Activated naive CD4-positive, alpha-beta T cell treated with anti-CD3 and anti-CD28 coated beads, Interleukin-2, amount 50 U/mL, for 72 hours (primary cell): ENCODE data around the gene MIER1. TPM values are rescaled to one million over a fixed set of nuclear protein-coding genes. Genes with fewer than 3 reads are reported as not detected.
"Not testable (repeated sequence)": the region's sequence is repeated elsewhere in the genome, so short reads cannot be mapped to it uniquely, and the experiment has no call there.

Experiments used
- ATAC-seq, 2 donors: fragments of 150-1000 bp; cut with Tn5 transposase; 2 replicates each; pipeline ENCODE4 v1.10.0; 2021; ENCODE audit warnings: mild to moderate bottlenecking in 2 of 2, moderate library complexity in 2 of 2
- DNase-seq, 2 donors: peaks; one replicate each; pipeline ENCODE4 v3.0.0; 2021 to 2022; ENCODE audit warnings: low spot score in 2 of 2
- H3K27ac Mint-ChIP-seq, 2 donors: one replicate each; pipeline ENCODE4 v1.8.0; 2022; ENCODE audit warnings: mild to moderate bottlenecking in 2 of 2, mixed read lengths in 2 of 2
- H3K36me3 Mint-ChIP-seq, 2 donors: one replicate each; pipeline ENCODE4 v1.8.0; 2022; ENCODE audit warnings: mixed read lengths in 2 of 2
- H3K9me3 Mint-ChIP-seq, 2 donors: one replicate each; pipeline ENCODE4 v1.8.0; 2022; ENCODE audit warnings: mixed read lengths in 2 of 2
- total RNA-seq, 2 donors: library from RNA; stranded (reverse); gene quantifications; one replicate each; pipeline ENCODE4 v1.2.3, GENCODE V29; 2022

Gene MIER1
- total RNA-seq, 2 donors from 2014 or later = 51.1 to 56.5 TPM

- peak overlapping the region; percentile 94 to 95 for H3K27ac Mint-ChIP-seq
- peaks cover 19 to 29% of the 10 kb centered on the region in 2 donors for H3K36me3 Mint-ChIP-seq
- ATAC-seq (no peak), DNase-seq (no peak)
- H3K9me3 Mint-ChIP-seq = no peaks in the 10 kb centered on the region
Observed at GRCh38 chr1:66930823-66931174, 6.0 kb downstream of the MIER1 start.

GRCh38 chr1:66931590-66931989, 6.8 kb downstream of the MIER1 start:
- Mint-ChIP-seq H3K36me3 (peaks cover 16 to 34% of the 10 kb centered on the region in 2 donors), H3K9me3 (no peaks in the 10 kb centered on the region), H3K27ac (peak overlapping the region; percentile 94 to 95)
- DNase-seq (no peak), ATAC-seq (peak; percentile 35 to 42)

GRCh38 chr1:66932291-66932690, 7.5 kb downstream of the MIER1 start:
- Mint-ChIP-seq H3K27ac (peak overlapping the region; percentile 94 to 95), H3K9me3 (no peaks in the 10 kb centered on the region), H3K36me3 (peaks cover 16 to 36% of the 10 kb centered on the region in 2 donors)
- no peak for ATAC-seq
- no peak for DNase-seq

GRCh38 chr1:66933887-66934700, 9.3 kb downstream of the MIER1 start:
- ATAC-seq (no peak), DNase-seq (no peak)
- peak overlapping the region; percentile 78 to 95 for H3K27ac Mint-ChIP-seq
- H3K9me3 Mint-ChIP-seq = no peaks in the 10 kb centered on the region
- peaks cover 16 to 36% of the 10 kb centered on the region in 2 donors for H3K36me3 Mint-ChIP-seq

GRCh38 chr1:66937529-66938234, 12.9 kb downstream of the MIER1 start:
- Mint-ChIP-seq H3K36me3 (peaks cover 5 to 35% of the 10 kb centered on the region in 2 donors), H3K27ac (peak overlapping the region; percentile 65 to 72), H3K9me3 (no peaks in the 10 kb centered on the region)
- ATAC-seq (no peak), DNase-seq (no peak)

GRCh38 chr1:66938613-66939012, 13.8 kb downstream of the MIER1 start:
- no peak overlapping the region for H3K27ac Mint-ChIP-seq
- H3K9me3 Mint-ChIP-seq = no peaks in the 10 kb centered on the region
- ATAC-seq (no peak), DNase-seq (no peak)
- H3K36me3 Mint-ChIP-seq = peaks cover 5 to 35% of the 10 kb centered on the region in 2 donors

GRCh38 chr1:66940981-66941380, 16.2 kb downstream of the MIER1 start:
- H3K9me3 Mint-ChIP-seq = no peaks in the 10 kb centered on the region
- ATAC-seq (no peak), DNase-seq (no peak)
- H3K36me3 Mint-ChIP-seq = peaks cover 5 to 28% of the 10 kb centered on the region in 2 donors
- H3K27ac Mint-ChIP-seq = peak overlapping the region in 1 of 2 donors; percentile 17

GRCh38 chr1:66943361-66943969, 18.7 kb downstream of the MIER1 start:
- H3K27ac Mint-ChIP-seq = peak overlapping the region; percentile 31 to 55
- no peaks in the 10 kb centered on the region for H3K9me3 Mint-ChIP-seq
- ATAC-seq = no peak
- H3K36me3 Mint-ChIP-seq = peaks cover 10 to 28% of the 10 kb centered on the region in 2 donors
- no peak for DNase-seq

GRCh38 chr1:66944330-66945274, 19.8 kb downstream of the MIER1 start:
- H3K9me3 Mint-ChIP-seq = no peaks in the 10 kb centered on the region
- ATAC-seq = no peak
- DNase-seq = no peak
- no peak overlapping the region for H3K27ac Mint-ChIP-seq
- H3K36me3 Mint-ChIP-seq = peaks cover 10 to 33% of the 10 kb centered on the region in 2 donors

GRCh38 chr1:66945316-66945715, 20.5 kb downstream of the MIER1 start:
- ATAC-seq = no peak
- Mint-ChIP-seq H3K36me3 (peaks cover 10 to 26% of the 10 kb centered on the region in 2 donors), H3K9me3 (no peaks in the 10 kb centered on the region), H3K27ac (no peak overlapping the region)
- no peak for DNase-seq

GRCh38 chr1:66947267-66947666, 22.5 kb downstream of the MIER1 start:
- ATAC-seq (no peak), DNase-seq (no peak)
- H3K27ac Mint-ChIP-seq = no peak overlapping the region
- peaks cover 5 to 16% of the 10 kb centered on the region in 2 donors for H3K36me3 Mint-ChIP-seq
- no peaks in the 10 kb centered on the region for H3K9me3 Mint-ChIP-seq

- Mint-ChIP-seq H3K36me3 (peaks cover 5 to 33% of the 10 kb centered on the region in 2 donors), H3K9me3 (no peaks in the 10 kb centered on the region), H3K27ac (peak overlapping the region in 1 of 2 donors; percentile 60)
- DNase-seq = no peak
- no peak for ATAC-seq
Observed at GRCh38 chr1:66951513-66951912, 26.7 kb downstream of the MIER1 start.

GRCh38 chr1:66954208-66954607, 29.4 kb downstream of the MIER1 start:
- Mint-ChIP-seq H3K9me3 (no peaks in the 10 kb centered on the region), H3K36me3 (peaks cover 0 to 33% of the 10 kb centered on the region in 2 donors), H3K27ac (peak overlapping the region; percentile 53 to 61)
- peak in 1 of 2 donors; percentile 83 for ATAC-seq
- no peak for DNase-seq

- no peak for ATAC-seq
- no peak for DNase-seq
- Mint-ChIP-seq H3K9me3 (no peaks in the 10 kb centered on the region), H3K27ac (no peak overlapping the region), H3K36me3 (peaks cover 10 to 54% of the 10 kb centered on the region in 2 donors)
Observed at GRCh38 chr1:66957938-66958337, 33.1 kb downstream of the MIER1 start.

- Mint-ChIP-seq H3K36me3 (peaks cover 35 to 58% of the 10 kb centered on the region in 2 donors), H3K27ac (peak overlapping the region in 1 of 2 donors; percentile 10)
- ATAC-seq, DNase-seq, H3K9me3 Mint-ChIP-seq: not testable (repeated sequence)
Observed at GRCh38 chr1:66966188-66966873, 41.5 kb downstream of the MIER1 start.

- no peak for ATAC-seq
- H3K36me3 Mint-ChIP-seq = peaks cover 25 to 51% of the 10 kb centered on the region in 2 donors
- peaks cover 0 to 6% of the 10 kb centered on the region in 2 donors for H3K9me3 Mint-ChIP-seq
- DNase-seq = no peak
- H3K27ac Mint-ChIP-seq = no peak overlapping the region
Observed at GRCh38 chr1:66968574-66968973, 43.8 kb downstream of the MIER1 start.
